AG04449 (cell line): ENCODE measurements around the gene PBOV1.

Experiments used
- CTCF ChIA-PET: fragments of 350-600 bp; formaldehyde crosslinking; extraction: SDS; loops from one replicate; lab custom pipeline; 2021; ENCODE audit warnings: antibody characterized with exemption; lab: Yijun Ruan, JAX
- POLR2A ChIA-PET: fragments of 400-600, 350-600 bp; formaldehyde crosslinking; extraction: SDS; loops from one replicate; lab custom pipeline; 2020; ENCODE audit warnings: antibody characterized with exemption, inconsistent platforms; lab: Yijun Ruan, JAX
- DNase-seq: peaks from one replicate; pipeline ENCODE4 v3.0.0-alpha.2; 2010; ENCODE audit warnings: low read depth, low spot score
- H3K4me3 ChIP-seq: 2 replicates; pipeline ENCODE4 v1.5.1; 2011; ENCODE audit warnings: low read depth, mild to moderate bottlenecking, control low read depth, low read length
- CTCF ChIP-seq: IDR thresholded peaks from one replicate; pipeline ENCODE4 v1.5.1; 2011; ENCODE audit warnings: mild to moderate bottlenecking, moderate library complexity, low read length, control low read depth, inconsistent platforms; ENCODE audit not compliant: insufficient read depth; ENCODE audit errors: missing control alignments

PBOV1 gene

GRCh38 chr6:138197570-138197969 lies 20.7 kb downstream of the PBOV1 start:
- no peak overlapping the region for H3K4me3 ChIP-seq
- DNase-seq, result no peak
- CTCF ChIA-PET, result no interaction called here
- no peak for TF ChIP-seq CTCF
- POLR2A ChIA-PET, result no interaction called here

- ChIA-PET POLR2A (no interaction called here), CTCF (no interaction called here)
- H3K4me3 ChIP-seq, result no peak overlapping the region
- TF ChIP-seq CTCF, result no peak
- no peak for DNase-seq
Measured at GRCh38 chr6:138196122-138196738, 22.1 kb downstream of the PBOV1 start.

GRCh38 chr6:138194287-138194686 lies 24.0 kb downstream of the PBOV1 start:
- CTCF ChIA-PET, result no interaction called here
- POLR2A ChIA-PET, result no interaction called here
- DNase-seq, result no peak
- no peak for TF ChIP-seq CTCF
- no peak overlapping the region for H3K4me3 ChIP-seq

- ChIA-PET POLR2A (no interaction called here), CTCF (no interaction called here)
- no peak for DNase-seq
- TF ChIP-seq CTCF, result no peak
- no peak overlapping the region for H3K4me3 ChIP-seq
Measured at GRCh38 chr6:138188278-138188941, 29.9 kb downstream of the PBOV1 start.

GRCh38 chr6:138187156-138187555 lies 31.1 kb downstream of the PBOV1 start:
- no peak for TF ChIP-seq CTCF
- POLR2A ChIA-PET, result no interaction called here
- no peak overlapping the region for H3K4me3 ChIP-seq
- no peak for DNase-seq
- CTCF ChIA-PET, result no interaction called here

- no peak for DNase-seq
- POLR2A ChIA-PET, result no interaction called here
- no peak for TF ChIP-seq CTCF
- H3K4me3 ChIP-seq, result no peak overlapping the region
- CTCF ChIA-PET, result interaction anchor here (1.6 kb wide), 1 partner anchor 508 kb away, joined by 3 read pairs; no protein-coding TSS in a partner anchor
Measured at GRCh38 chr6:138184230-138184629, 34.1 kb downstream of the PBOV1 start.
